NCI-H748 (cell line): ENCODE data around the gene FAAP100.

Source experiments
- DNase-seq: peaks from one replicate; lab custom pipeline; 2025; ENCODE audit not compliant: unreplicated experiment; lab: John Stamatoyannopoulos, UW

The FAAP100 gene

GRCh38 chr17:81491761-81492160, 60.4 kb downstream of the FAAP100 start:
- no peak for DNase-seq

DNA sequence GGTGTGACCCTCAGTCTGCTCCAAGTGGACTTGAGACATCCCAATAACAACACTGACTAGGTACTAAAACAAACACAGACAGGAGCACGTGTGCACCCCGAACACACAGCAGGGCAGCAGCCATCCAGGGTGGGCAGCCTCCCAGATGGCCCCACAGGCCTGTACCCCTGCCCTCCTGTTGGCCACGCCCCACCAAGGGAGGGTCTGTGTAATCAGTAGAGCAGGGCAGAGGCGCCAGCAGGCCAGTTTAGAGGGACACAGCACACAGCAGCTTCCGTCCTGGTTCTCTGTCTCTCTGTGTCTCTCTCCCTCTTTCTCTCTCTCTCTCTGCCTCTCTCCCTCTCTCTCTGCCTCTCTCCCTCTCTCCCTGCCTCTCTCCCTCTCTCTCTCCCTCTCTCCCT, 61.0 kb downstream of the FAAP100 start:
- DNase-seq: peak; percentile 38

- no peak for DNase-seq
These were observed 61.9 kb downstream of the FAAP100 start for GRCh38 chr17:81489998-81490992.
